NCI-H2171 treated with DMSO at 0.1 percent for 48 hours (cell line): ENCODE data around the gene HNF4A.

Source experiments
- DNase-seq: peaks from one replicate; lab custom pipeline; 2025; lab: John Stamatoyannopoulos, UW

Gene HNF4A

GRCh38 chr20:44392776-44393607 lies 37.5 kb downstream of the HNF4A start:
- peak; percentile 43 for DNase-seq

- no peak for DNase-seq
Measured at GRCh38 chr20:44393608-44394451, 38.3 kb downstream of the HNF4A start.

- DNase-seq, result no peak
Measured at GRCh38 chr20:44394452-44394701, 38.9 kb downstream of the HNF4A start.

GRCh38 chr20:44394702-44395460 lies 39.4 kb downstream of the HNF4A start:
- DNase-seq, result no peak

GRCh38 chr20:44395461-44396340 lies 40.2 kb downstream of the HNF4A start:
- DNase-seq, result no peak

- DNase-seq, result no peak
Measured at GRCh38 chr20:44396369-44397130, 41.1 kb downstream of the HNF4A start.

- no peak for DNase-seq
Measured at GRCh38 chr20:44398335-44398734, 42.8 kb downstream of the HNF4A start.

GRCh38 chr20:44399446-44399845 lies 43.9 kb downstream of the HNF4A start:
- no peak for DNase-seq

- no peak for DNase-seq
Measured at GRCh38 chr20:44400671-44400969, 45.1 kb downstream of the HNF4A start.

- no peak for DNase-seq
Measured at GRCh38 chr20:44400970-44401769, 45.7 kb downstream of the HNF4A start.

- DNase-seq, result no peak
Measured at GRCh38 chr20:44401770-44402390, 46.4 kb downstream of the HNF4A start.

- no peak for DNase-seq
Measured at GRCh38 chr20:44402391-44403193, 47.1 kb downstream of the HNF4A start.

GRCh38 chr20:44403194-44404112 lies 48.0 kb downstream of the HNF4A start:
- DNase-seq, result no peak

GRCh38 chr20:44404204-44405181 lies 49.0 kb downstream of the HNF4A start:
- no peak for DNase-seq

- DNase-seq, result no peak
Measured at GRCh38 chr20:44405257-44405656, 49.8 kb downstream of the HNF4A start.

GRCh38 chr20:44405785-44406571 lies 50.5 kb downstream of the HNF4A start:
- DNase-seq, result no peak
